ENCODE results near the gene CARMIL1.

DNA sequence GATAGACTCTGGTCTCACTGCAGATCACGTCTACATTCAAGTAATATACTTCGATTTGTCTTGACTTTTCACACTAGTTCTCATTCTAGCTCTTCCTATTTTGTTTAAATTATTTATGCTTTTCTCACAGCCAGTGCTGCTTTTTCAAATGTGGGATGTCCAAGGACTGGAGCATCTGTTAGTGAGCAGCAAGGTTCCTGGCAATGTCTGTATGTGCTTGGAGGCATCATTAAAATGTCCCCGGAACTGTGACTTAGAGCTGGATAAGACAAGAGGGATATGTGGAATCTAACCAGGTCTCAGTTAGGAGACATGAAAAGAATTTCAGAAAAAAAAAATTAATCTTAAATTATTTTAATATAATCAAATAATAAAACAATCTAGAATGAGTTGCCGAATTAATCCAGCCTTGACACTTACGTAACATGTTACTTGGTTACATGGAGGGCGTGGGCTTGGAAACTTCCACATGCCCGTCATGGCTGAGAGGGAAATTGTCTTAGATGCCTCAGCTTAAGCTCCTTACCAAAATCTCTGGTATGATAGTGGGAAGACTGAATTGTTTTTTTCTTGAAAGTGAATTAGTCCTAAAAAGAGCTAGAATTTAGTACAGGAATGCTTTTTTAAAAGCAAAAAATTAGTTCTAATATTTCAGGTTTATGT, 21.4 kb upstream of the CARMIL1 start:
- TF ChIP-seq EZH2 (IDR thresholded peaks at IDR 0.05; ENCODE audit: insufficient read depth, low read length): no peak
- TF ChIP-seq, protein P1, sequence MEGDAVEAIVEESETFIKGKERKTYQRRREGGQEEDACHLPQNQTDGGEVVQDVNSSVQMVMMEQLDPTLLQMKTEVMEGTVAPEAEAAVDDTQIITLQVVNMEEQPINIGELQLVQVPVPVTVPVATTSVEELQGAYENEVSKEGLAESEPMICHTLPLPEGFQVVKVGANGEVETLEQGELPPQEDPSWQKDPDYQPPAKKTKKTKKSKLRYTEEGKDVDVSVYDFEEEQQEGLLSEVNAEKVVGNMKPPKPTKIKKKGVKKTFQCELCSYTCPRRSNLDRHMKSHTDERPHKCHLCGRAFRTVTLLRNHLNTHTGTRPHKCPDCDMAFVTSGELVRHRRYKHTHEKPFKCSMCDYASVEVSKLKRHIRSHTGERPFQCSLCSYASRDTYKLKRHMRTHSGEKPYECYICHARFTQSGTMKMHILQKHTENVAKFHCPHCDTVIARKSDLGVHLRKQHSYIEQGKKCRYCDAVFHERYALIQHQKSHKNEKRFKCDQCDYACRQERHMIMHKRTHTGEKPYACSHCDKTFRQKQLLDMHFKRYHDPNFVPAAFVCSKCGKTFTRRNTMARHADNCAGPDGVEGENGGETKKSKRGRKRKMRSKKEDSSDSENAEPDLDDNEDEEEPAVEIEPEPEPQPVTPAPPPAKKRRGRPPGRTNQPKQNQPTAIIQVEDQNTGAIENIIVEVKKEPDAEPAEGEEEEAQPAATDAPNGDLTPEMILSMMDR (IDR thresholded peaks at IDR 0.05; ENCODE audit: insufficient read depth, low read depth, low read length): no peak

Measured in astrocyte (in vitro differentiated cells and primary cell).